Activated B cell treated with CpG ODN at 0.5 μM for 24 hours (primary cell): Measurements from ENCODE around the gene MTA2. TPM values are rescaled to one million over a fixed set of nuclear protein-coding genes. Genes with fewer than 3 reads are reported as not detected.
A peak's percentile ranks its signal among the peaks of the same experiment; 100 is the strongest.
"Not testable (repeated sequence)": the region's sequence is repeated elsewhere in the genome, so short reads cannot be mapped to it uniquely, and the experiment has no call there.

Experiments
- ATAC-seq: fragments of 200-7000 bp; cut with Tn5 transposase; one replicate; pipeline ENCODE4 v1.10.0; 2021; ENCODE audit warnings: low read depth, mild to moderate bottlenecking, moderate library complexity
- CTCF ChIA-PET: fragments of 350-600 bp; sonication (Branson Sonifier 250); formaldehyde crosslinking; loops from one replicate; lab custom pipeline; 2021; ENCODE audit warnings: antibody characterized with exemption; lab: Charles Lee
- POLR2A ChIA-PET: fragments of 350-600 bp; sonication (Branson Sonifier 250); formaldehyde crosslinking; loops from one replicate; lab custom pipeline; 2021; ENCODE audit warnings: antibody characterized with exemption; lab: Charles Lee
- DNase-seq: peaks from one replicate; pipeline ENCODE4 v3.0.0; 2022
- H3K27ac Mint-ChIP-seq: one replicate; pipeline ENCODE4 v1.8.0; 2020; ENCODE audit warnings: mixed read lengths
- H3K27me3 Mint-ChIP-seq: one replicate; pipeline ENCODE4 v1.8.0; 2021; ENCODE audit warnings: mixed read lengths
- H3K36me3 Mint-ChIP-seq: one replicate; pipeline ENCODE4 v1.8.0; 2021; ENCODE audit warnings: low read depth, mixed read lengths
- H3K4me1 Mint-ChIP-seq: one replicate; pipeline ENCODE4 v1.8.0; 2021; ENCODE audit warnings: mixed read lengths
- H3K4me3 Mint-ChIP-seq: one replicate; pipeline ENCODE4 v1.8.0; 2020; ENCODE audit warnings: mild to moderate bottlenecking, mixed read lengths
- H3K9me3 Mint-ChIP-seq: one replicate; pipeline ENCODE4 v1.8.0; 2020; ENCODE audit warnings: mixed read lengths
- intact Hi-C: fragments of 100-400 bp; cut with micrococcal nuclease; formaldehyde crosslinking; loops from one replicate; pipeline ENCODE4 v1.15.1; 2024
- total RNA-seq: library from RNA; stranded (reverse); gene quantifications from 2 replicates; pipeline ENCODE4 v1.2.3, GENCODE V29; 2022
- TF ChIP-seq, protein P1 (sequence below): fragments of 200-600 bp; IDR thresholded peaks from one replicate; pipeline ENCODE4 v1.8.0; 2022; ENCODE audit warnings: antibody characterized with exemption, mild to moderate bottlenecking

MTA2 gene
- total RNA-seq, 1 donor from 2014 or later: 175 TPM

DNA sequence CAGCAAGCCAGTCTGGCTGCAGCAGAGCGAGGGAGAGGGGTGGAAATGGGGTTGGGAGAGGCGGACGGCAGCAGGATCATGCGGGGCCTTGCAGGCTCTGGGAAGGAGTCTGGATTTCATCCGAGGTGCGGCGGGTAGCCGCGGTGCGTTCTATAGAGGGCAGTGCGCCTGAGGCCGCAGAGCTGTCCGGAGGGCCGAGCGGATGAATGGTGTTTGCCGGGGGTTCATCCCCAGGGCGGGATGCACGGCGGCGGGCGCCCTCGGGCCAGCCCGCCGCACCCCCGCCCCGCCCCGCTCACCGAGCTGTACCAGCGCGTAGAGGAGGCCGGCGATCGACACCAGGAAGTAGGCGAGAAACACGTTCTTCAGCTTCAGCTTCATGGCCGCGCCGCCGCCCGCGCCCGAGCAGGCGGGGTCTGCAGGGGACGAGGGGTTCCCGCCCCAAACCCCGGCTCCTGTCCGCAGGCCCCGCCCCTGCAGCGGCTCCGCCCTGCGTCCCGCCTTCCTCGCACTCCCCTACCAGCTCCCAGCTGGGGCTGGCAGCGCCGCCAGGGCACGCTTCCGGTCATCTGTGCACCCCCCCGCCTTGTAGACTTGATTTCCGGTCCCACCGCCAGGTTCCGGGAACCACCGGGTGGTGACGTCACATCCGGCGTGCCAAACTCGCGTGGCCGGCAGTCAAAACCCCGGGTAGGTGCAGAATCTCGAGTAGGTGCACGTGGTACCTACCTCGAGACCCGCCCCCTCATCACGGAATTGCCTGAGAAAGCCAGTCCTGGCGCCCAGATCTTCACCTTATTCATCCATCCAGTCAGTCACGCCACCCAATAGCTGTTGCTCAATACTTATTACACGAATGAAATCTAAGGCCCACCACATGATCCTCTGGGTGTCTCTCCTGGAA lies 20.2 kb upstream of the MTA2 start, which contains the start of gene B3GAT3:
Gene B3GAT3 (minus strand): TSS at position 420 of the 904 bp plus-strand sequence. CDS start 39 bp downstream, at position 381.
- ATAC-seq: peak; percentile 92
- Mint-ChIP-seq H3K27ac (peak within 1 kb of the TSS; percentile 93), H3K4me1 (peaks cover 19% of the 10 kb centered on the region), H3K4me3 (peak within 1 kb of the TSS; percentile 90), H3K36me3 (peaks cover 42% of the 10 kb centered on the region), H3K27me3 (no peaks in the 10 kb centered on the region), H3K9me3 (no peaks in the 10 kb centered on the region)
- DNase-seq: peak; percentile 93
- ChIA-PET POLR2A (interaction anchor here (0.5 to 5.1 kb wide), 41 partner anchors 8 to 260 kb away, joined by 3 to 109 read pairs (median 5); partner anchors contain the start of genes C11orf98, CSKMT, EEF1G and EML3), CTCF (interaction anchor here (0.6 to 2.7 kb wide), 7 partner anchors 10 to 197 kb away, joined by 3 to 16 read pairs (median 3); partner anchors contain the start of gene TUT1)
- TF ChIP-seq, protein P1, sequence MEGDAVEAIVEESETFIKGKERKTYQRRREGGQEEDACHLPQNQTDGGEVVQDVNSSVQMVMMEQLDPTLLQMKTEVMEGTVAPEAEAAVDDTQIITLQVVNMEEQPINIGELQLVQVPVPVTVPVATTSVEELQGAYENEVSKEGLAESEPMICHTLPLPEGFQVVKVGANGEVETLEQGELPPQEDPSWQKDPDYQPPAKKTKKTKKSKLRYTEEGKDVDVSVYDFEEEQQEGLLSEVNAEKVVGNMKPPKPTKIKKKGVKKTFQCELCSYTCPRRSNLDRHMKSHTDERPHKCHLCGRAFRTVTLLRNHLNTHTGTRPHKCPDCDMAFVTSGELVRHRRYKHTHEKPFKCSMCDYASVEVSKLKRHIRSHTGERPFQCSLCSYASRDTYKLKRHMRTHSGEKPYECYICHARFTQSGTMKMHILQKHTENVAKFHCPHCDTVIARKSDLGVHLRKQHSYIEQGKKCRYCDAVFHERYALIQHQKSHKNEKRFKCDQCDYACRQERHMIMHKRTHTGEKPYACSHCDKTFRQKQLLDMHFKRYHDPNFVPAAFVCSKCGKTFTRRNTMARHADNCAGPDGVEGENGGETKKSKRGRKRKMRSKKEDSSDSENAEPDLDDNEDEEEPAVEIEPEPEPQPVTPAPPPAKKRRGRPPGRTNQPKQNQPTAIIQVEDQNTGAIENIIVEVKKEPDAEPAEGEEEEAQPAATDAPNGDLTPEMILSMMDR: no peak
- intact Hi-C loops: loop anchor here (1.0 kb wide), 7 partner anchors 10 to 106 kb away; partner anchors contain the start of genes C11orf98, CSKMT, EML3 and GANAB

DNA sequence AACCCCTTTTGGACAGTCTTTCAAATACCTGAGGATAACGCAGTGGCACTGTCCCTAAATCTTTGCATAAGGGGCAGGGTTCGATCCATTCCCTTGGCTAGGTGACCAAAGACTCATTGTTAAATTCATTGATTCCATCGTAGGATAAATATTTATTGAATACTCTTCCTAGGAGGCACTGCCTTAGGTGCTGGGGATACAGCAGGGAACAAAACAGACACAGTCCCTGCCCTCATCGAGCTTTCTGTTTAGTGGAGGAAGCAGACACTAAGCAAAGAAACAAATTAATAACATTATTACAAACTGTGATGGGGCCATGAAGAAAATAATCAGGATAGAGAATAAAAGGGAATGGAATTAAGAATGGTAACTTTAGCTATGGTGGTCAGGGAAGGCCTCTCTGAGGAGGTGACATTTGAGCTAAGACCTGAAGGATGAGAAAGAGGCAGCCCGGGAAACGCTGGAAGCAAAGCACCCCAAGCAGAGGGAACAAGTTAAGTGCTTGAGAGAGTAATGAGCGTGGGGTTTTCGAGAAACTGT lies 19.4 kb upstream of the MTA2 start:
- ATAC-seq (no peak), DNase-seq (no peak)
- no peaks in the 10 kb centered on the region for H3K9me3 Mint-ChIP-seq
- CTCF ChIA-PET: interaction anchor here (0.9 to 2.7 kb wide), 5 partner anchors 9 to 196 kb away, joined by 3 to 16 read pairs (median 3); partner anchors contain the start of gene TUT1
- peak overlapping the region; percentile 90 for H3K4me3 Mint-ChIP-seq
- TF ChIP-seq, protein P1: no peak
- intact Hi-C loops: no loop called here
- no peaks in the 10 kb centered on the region for H3K27me3 Mint-ChIP-seq
- H3K36me3 Mint-ChIP-seq: peaks cover 42% of the 10 kb centered on the region
- peak overlapping the region; percentile 83 for H3K27ac Mint-ChIP-seq
- peaks cover 19% of the 10 kb centered on the region for H3K4me1 Mint-ChIP-seq
- POLR2A ChIA-PET: interaction anchor here (0.5 to 5.1 kb wide), 27 partner anchors 9 to 260 kb away, joined by 3 to 109 read pairs (median 5); partner anchors contain the start of genes C11orf98, CSKMT, EEF1G and EML3

DNA sequence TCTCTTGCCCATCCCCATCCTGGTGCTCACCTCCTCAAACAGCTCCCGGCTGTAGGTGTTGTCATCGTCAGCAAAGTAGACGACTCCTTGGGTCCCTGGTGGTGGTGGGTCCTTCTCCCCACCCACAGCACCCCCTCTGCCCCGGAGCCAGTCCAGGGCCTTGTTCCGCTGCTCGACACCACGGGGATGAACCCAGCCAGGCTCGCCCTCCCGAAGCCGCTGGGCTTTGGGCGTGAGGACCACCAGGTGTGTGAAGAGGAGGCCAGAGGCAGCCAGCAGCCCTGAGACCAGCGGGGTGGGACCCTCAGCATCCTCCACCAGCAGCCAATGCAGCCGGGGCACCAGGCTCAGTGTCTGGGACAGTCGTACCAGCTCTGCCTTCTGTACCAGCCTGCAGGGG lies 15.3 kb upstream of the MTA2 start:
- intact Hi-C loops, ATAC-seq, CTCF ChIA-PET, H3K27me3 Mint-ChIP-seq, H3K27ac Mint-ChIP-seq, H3K4me3 Mint-ChIP-seq, DNase-seq, H3K9me3 Mint-ChIP-seq, POLR2A ChIA-PET: not testable (repeated sequence)
- Mint-ChIP-seq H3K4me1 (peaks cover 15% of the 10 kb centered on the region), H3K36me3 (peaks cover 36% of the 10 kb centered on the region)

DNA sequence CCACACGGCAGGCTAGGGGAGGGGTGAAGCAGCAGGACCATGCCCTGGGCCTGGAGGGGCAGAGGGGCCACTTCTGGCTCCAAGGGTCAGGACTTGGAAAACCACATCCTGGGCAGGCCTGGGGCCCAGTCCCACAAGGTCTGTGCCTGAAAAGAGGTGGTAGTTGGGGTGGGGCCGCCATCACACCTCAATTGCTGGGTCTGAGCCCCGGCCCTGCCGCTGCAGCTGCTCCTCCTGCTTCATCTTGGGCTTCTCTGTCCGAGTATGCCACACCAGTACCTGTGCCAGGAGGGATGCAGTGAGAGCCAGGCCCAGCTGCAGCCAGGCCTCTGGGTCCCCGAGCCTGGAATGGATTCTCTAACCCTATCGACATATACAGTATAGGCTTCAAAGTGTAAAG lies 13.9 kb upstream of the MTA2 start:
- Mint-ChIP-seq H3K4me3 (no peak overlapping the region), H3K9me3 (no peaks in the 10 kb centered on the region), H3K27ac (no peak overlapping the region), H3K4me1 (peaks cover 16% of the 10 kb centered on the region), H3K27me3 (no peaks in the 10 kb centered on the region), H3K36me3 (peaks cover 38% of the 10 kb centered on the region)
- ChIA-PET POLR2A (interaction anchor here (0.9 to 1.8 kb wide), 2 partner anchors 49 to 56 kb away, joined by 3 to 5 read pairs; partner anchors contain the start of genes C11orf98, CSKMT, LBHD1 and UQCC3), CTCF (no interaction called here)
- TF ChIP-seq, protein P1: no peak
- DNase-seq (no peak), ATAC-seq (no peak)
- intact Hi-C loops: no loop called here

DNA sequence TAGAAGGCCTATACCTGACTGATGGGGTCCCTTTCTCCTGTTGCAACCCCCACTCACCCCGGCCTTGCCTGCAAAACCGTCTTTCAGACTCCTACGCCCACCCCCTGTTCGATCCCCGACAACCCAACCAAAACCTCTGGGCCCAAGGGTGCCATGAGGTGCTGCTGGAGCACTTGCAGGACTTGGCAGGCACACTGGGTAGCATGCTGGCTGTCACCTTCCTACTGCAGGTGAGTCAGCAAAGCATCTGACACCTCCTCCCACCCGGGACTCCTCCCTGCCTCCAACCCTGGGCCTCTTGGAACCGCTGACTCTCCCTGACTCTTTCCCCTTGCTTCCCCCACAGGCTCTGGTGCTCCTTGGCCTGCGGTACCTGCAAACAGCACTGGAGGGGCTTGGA lies 12.6 kb upstream of the MTA2 start:
- TF ChIP-seq, protein P1: no peak
- Mint-ChIP-seq H3K27ac (peak overlapping the region; percentile 65), H3K4me3 (no peak overlapping the region), H3K27me3 (no peaks in the 10 kb centered on the region), H3K9me3 (no peaks in the 10 kb centered on the region), H3K4me1 (peaks cover 18% of the 10 kb centered on the region), H3K36me3 (peaks cover 40% of the 10 kb centered on the region)
- ChIA-PET CTCF (no interaction called here), POLR2A (interaction anchor here (1.4 to 5.8 kb wide), 4 partner anchors 13 to 64 kb away, joined by 4 to 63 read pairs (median 28); partner anchors contain the start of genes EEF1G, MTA2, TUT1 and UBXN1)
- ATAC-seq: no peak
- no peak for DNase-seq
- intact Hi-C loops: loop anchor here (5.0 kb wide), 1 partner anchor 228 kb away; no protein-coding TSS in a partner anchor
